HG03135 (cell line): ENCODE measurements around the gene TMEM236.
"Not testable (repeated sequence)": the region's sequence is repeated elsewhere in the genome, so short reads cannot be mapped to it uniquely, and the experiment has no call there.

Experiments
- ATAC-seq: cut with Tn5 transposase; IDR thresholded peaks from one replicate; pipeline ENCODE4 v1.9.1; 2021; ENCODE audit warnings: mild to moderate bottlenecking, moderate library complexity; ENCODE audit not compliant: unreplicated experiment

The TMEM236 gene

GRCh38 chr10:17751781-17752445, at the start of gene TMEM236:
Gene TMEM236, plus strand, starts transcription at chr10:17752201. Its CDS starts 95 bp downstream, at chr10:17752296.
- no peak for ATAC-seq

GRCh38 chr10:17703706-17704105, 48.3 kb upstream of the TMEM236 start:
- ATAC-seq: no peak

GRCh38 chr10:17708821-17709220, 43.2 kb upstream of the TMEM236 start:
- no peak for ATAC-seq

GRCh38 chr10:17709492-17709891, 42.5 kb upstream of the TMEM236 start:
- ATAC-seq: no peak

- ATAC-seq: no peak
Observed at GRCh38 chr10:17710181-17710580, 41.8 kb upstream of the TMEM236 start.

GRCh38 chr10:17712053-17712452, 39.9 kb upstream of the TMEM236 start:
- ATAC-seq: no peak

- no peak for ATAC-seq
Observed at GRCh38 chr10:17712717-17713471, 39.1 kb upstream of the TMEM236 start.

- ATAC-seq: no peak
Observed at GRCh38 chr10:17713758-17714157, 38.2 kb upstream of the TMEM236 start.

GRCh38 chr10:17716161-17716560, 35.8 kb upstream of the TMEM236 start:
- no peak for ATAC-seq

- ATAC-seq: not testable (repeated sequence)
Observed at GRCh38 chr10:17722317-17723014, 29.5 kb upstream of the TMEM236 start.

- no peak for ATAC-seq
Observed at GRCh38 chr10:17725703-17726102, 26.3 kb upstream of the TMEM236 start.

GRCh38 chr10:17729630-17730029, 22.4 kb upstream of the TMEM236 start:
- ATAC-seq: no peak

GRCh38 chr10:17730667-17731066, 21.3 kb upstream of the TMEM236 start:
- no peak for ATAC-seq

- ATAC-seq: no peak
Observed at GRCh38 chr10:17731331-17732020, 20.5 kb upstream of the TMEM236 start.

- no peak for ATAC-seq
Observed at GRCh38 chr10:17733620-17734019, 18.4 kb upstream of the TMEM236 start.

GRCh38 chr10:17734432-17735080, 17.4 kb upstream of the TMEM236 start:
- ATAC-seq: no peak

- no peak for ATAC-seq
Observed at GRCh38 chr10:17735166-17735941, 16.6 kb upstream of the TMEM236 start.

GRCh38 chr10:17736223-17736622, 15.8 kb upstream of the TMEM236 start:
- ATAC-seq: no peak

GRCh38 chr10:17737027-17737965, 14.7 kb upstream of the TMEM236 start:
- no peak for ATAC-seq
